T-helper 1 cell treated with Interleukin-12 subunit alpha and Interleukin-12 subunit beta and Interleukin-4 antibody, amounts not matched to agents 30 μg/mL and 1 μg/mL, for 36 hours (primary cell): ENCODE data around the gene NAALAD2.
"Not testable (repeated sequence)": the region's sequence is repeated elsewhere in the genome, so short reads cannot be mapped to it uniquely, and the experiment has no call there.

Experiments used
- H3K27ac Mint-ChIP-seq: one replicate; pipeline ENCODE4 v1.8.0; 2021; ENCODE audit warnings: mild to moderate bottlenecking, mixed read lengths
- H3K27me3 Mint-ChIP-seq: one replicate; pipeline ENCODE4 v1.8.0; 2021; ENCODE audit warnings: low read depth, mixed read lengths
- H3K36me3 Mint-ChIP-seq: one replicate; pipeline ENCODE4 v1.8.0; 2021; ENCODE audit warnings: low read depth, mixed read lengths
- H3K4me1 Mint-ChIP-seq: one replicate; pipeline ENCODE4 v1.8.0; 2021; ENCODE audit warnings: low read depth, mixed read lengths
- H3K4me3 Mint-ChIP-seq: one replicate; pipeline ENCODE4 v1.8.0; 2021; ENCODE audit warnings: mild to moderate bottlenecking, moderate library complexity, mixed read lengths
- H3K9me3 Mint-ChIP-seq: one replicate; pipeline ENCODE4 v1.8.0; 2021; ENCODE audit warnings: mixed read lengths

The NAALAD2 gene

DNA sequence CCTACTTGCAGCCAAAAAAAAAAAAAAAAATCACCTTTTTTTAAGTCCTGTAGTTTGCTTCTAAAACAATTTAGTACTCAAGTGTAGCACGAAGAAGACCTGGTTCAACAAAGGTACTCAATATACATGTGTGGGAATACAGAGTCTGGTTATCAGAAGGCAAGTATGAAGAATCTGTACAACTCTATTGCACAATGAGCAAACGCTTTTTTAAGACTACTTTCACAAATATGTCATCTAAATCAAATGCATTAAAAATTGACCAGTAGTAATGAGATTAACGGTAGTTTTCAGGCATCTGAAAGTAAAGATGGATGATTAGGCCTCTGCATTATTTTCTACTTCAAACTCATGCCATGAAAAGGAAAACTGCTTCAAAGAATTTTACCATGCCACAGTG, 78.9 kb downstream of the NAALAD2 start:
- Mint-ChIP-seq H3K4me3 (no peak overlapping the region), H3K36me3 (peaks cover 32% of the 10 kb centered on the region), H3K9me3 (no peaks in the 10 kb centered on the region), H3K4me1 (peaks cover 10% of the 10 kb centered on the region), H3K27me3 (no peaks in the 10 kb centered on the region), H3K27ac (no peak overlapping the region)

GRCh38 chr11:90216611-90217010, 82.1 kb downstream of the NAALAD2 start:
- H3K27me3 Mint-ChIP-seq: no peaks in the 10 kb centered on the region
- no peaks in the 10 kb centered on the region for H3K9me3 Mint-ChIP-seq
- no peak overlapping the region for H3K4me3 Mint-ChIP-seq
- no peak overlapping the region for H3K27ac Mint-ChIP-seq
- H3K4me1 Mint-ChIP-seq: peaks cover 35% of the 10 kb centered on the region
- H3K36me3 Mint-ChIP-seq: peaks cover 26% of the 10 kb centered on the region

GRCh38 chr11:90218606-90219005, 84.1 kb downstream of the NAALAD2 start:
- peaks cover 22% of the 10 kb centered on the region for H3K36me3 Mint-ChIP-seq
- no peaks in the 10 kb centered on the region for H3K27me3 Mint-ChIP-seq
- no peaks in the 10 kb centered on the region for H3K9me3 Mint-ChIP-seq
- H3K4me1 Mint-ChIP-seq: peaks cover 44% of the 10 kb centered on the region
- H3K4me3 Mint-ChIP-seq: no peak overlapping the region
- H3K27ac Mint-ChIP-seq: no peak overlapping the region

DNA sequence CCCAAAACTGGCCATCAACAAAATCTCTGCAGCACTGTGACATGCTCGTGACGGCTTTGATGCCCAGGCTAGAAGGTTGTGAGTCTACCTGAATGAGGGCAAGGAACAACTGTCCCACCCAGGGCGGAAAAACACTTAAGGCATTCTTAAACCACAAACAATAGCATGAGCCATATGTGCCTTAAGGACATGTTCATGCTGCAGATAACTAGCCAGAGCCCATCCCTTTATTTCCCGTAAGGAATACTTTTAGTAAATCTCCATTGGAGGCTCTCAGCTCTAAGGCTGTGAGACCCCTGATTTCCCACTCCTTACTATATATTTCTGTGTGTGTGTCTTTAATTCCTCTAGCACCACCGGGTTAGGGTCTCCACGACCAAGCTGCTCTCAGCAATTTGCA, 85.0 kb downstream of the NAALAD2 start:
- Mint-ChIP-seq H3K4me1 (peaks cover 46% of the 10 kb centered on the region), H3K9me3 (no peaks in the 10 kb centered on the region), H3K4me3 (no peak overlapping the region), H3K36me3 (peaks cover 20% of the 10 kb centered on the region), H3K27me3 (no peaks in the 10 kb centered on the region), H3K27ac (no peak overlapping the region)

DNA sequence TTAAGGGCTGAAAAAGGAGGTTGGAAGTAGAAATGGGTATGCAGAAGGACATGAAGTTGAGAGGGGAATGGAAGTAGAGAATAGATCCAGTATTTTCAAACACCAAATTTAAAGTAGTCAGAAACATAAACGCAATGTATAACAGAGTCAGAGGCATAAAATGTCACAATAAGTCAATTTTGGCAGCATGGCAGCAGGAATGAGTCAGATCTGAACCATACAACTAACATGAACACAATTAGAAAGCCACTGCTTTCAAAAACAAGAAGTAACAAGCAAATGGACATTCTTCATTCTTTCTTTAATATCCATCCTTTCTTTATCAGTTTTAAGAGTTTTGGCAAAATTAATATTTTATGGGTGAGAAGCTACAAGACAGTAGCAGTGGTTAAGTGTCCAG, 85.9 kb downstream of the NAALAD2 start:
- H3K4me1 Mint-ChIP-seq: peaks cover 47% of the 10 kb centered on the region
- H3K27me3 Mint-ChIP-seq: no peaks in the 10 kb centered on the region
- H3K36me3 Mint-ChIP-seq: peaks cover 20% of the 10 kb centered on the region
- H3K9me3 Mint-ChIP-seq: no peaks in the 10 kb centered on the region
- H3K4me3 Mint-ChIP-seq: peak overlapping the region; percentile 66
- H3K27ac Mint-ChIP-seq: peak overlapping the region; percentile 37

GRCh38 chr11:90221803-90222458, 87.5 kb downstream of the NAALAD2 start:
- no peaks in the 10 kb centered on the region for H3K9me3 Mint-ChIP-seq
- peaks cover 42% of the 10 kb centered on the region for H3K4me1 Mint-ChIP-seq
- H3K36me3 Mint-ChIP-seq: peaks cover 15% of the 10 kb centered on the region
- peak overlapping the region; percentile 82 for H3K27ac Mint-ChIP-seq
- no peaks in the 10 kb centered on the region for H3K27me3 Mint-ChIP-seq
- peak overlapping the region; percentile 98 for H3K4me3 Mint-ChIP-seq

- H3K4me1 Mint-ChIP-seq: peaks cover 42% of the 10 kb centered on the region
- H3K4me3 Mint-ChIP-seq: peak within 1 kb of the TSS; percentile 98
- peak within 1 kb of the TSS; percentile 95 for H3K27ac Mint-ChIP-seq
- H3K27me3 Mint-ChIP-seq: no peaks in the 10 kb centered on the region
- H3K9me3 Mint-ChIP-seq: no peaks in the 10 kb centered on the region
- H3K36me3 Mint-ChIP-seq: peaks cover 15% of the 10 kb centered on the region
These were observed 88.2 kb downstream of the NAALAD2 start, which contains the start of gene CHORDC1 for GRCh38 chr11:90222459-90223247. CHORDC1 (minus strand) TSS chr11:90223049; CDS start chr11:90222954, 95 bp downstream.

- Mint-ChIP-seq H3K9me3 (no peaks in the 10 kb centered on the region), H3K4me1 (peaks cover 40% of the 10 kb centered on the region), H3K27me3 (no peaks in the 10 kb centered on the region), H3K36me3 (peaks cover 15% of the 10 kb centered on the region), H3K27ac (peak overlapping the region; percentile 95), H3K4me3 (peak overlapping the region; percentile 98)
These were observed 88.8 kb downstream of the NAALAD2 start for GRCh38 chr11:90223248-90223585.

DNA sequence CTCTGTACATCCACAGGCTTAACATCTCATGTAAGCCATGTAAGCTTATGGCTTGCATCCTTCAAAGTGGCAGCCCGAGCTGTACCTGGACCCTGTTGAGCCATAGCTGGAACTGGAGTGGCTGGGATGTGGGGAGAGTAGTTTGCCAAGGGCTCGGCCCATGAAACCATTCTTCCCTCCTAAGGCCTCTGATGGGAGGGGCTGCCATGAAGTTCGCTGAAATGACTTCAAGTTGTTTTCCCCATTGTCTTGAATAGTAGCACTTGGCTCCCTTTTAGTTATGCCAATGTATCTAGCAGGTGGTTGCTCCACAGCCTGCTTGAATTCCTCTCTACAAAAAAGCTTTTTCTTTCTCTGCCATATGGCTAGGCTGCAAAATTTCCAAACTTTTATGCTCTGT, 93.6 kb downstream of the NAALAD2 start:
- Mint-ChIP-seq H3K4me3 (no peak overlapping the region), H3K4me1 (peaks cover 7% of the 10 kb centered on the region), H3K9me3 (no peaks in the 10 kb centered on the region), H3K27me3 (peaks cover 26% of the 10 kb centered on the region), H3K27ac (no peak overlapping the region), H3K36me3 (no peaks in the 10 kb centered on the region)

- H3K9me3 Mint-ChIP-seq: no peaks in the 10 kb centered on the region
- no peaks in the 10 kb centered on the region for H3K36me3 Mint-ChIP-seq
- no peak overlapping the region for H3K27ac Mint-ChIP-seq
- H3K4me1 Mint-ChIP-seq: peaks cover 2% of the 10 kb centered on the region
- peaks cover 27% of the 10 kb centered on the region for H3K27me3 Mint-ChIP-seq
- no peak overlapping the region for H3K4me3 Mint-ChIP-seq
These were observed 95.3 kb downstream of the NAALAD2 start for GRCh38 chr11:90229791-90230190.

DNA sequence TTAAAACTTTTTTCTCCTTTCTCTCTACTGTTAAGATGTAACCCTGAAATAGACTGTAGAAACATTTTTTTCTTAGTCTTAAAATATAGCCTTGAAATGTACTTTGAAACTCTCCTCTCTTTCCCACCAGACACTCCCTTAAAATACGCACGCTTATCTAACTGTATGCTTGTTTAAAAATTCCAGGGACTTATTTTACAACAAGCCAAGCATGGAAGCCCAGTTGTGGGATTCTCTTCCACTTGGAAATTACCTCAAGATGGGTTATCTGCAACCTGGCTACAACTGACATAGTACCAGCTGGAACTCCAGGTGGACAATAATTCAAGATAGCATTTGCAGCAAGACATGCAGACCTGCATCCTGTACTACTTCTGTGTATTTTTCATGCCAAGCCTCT, 100.5 kb downstream of the NAALAD2 start:
- no peak overlapping the region for H3K27ac Mint-ChIP-seq
- no peaks in the 10 kb centered on the region for H3K36me3 Mint-ChIP-seq
- no peak overlapping the region for H3K4me3 Mint-ChIP-seq
- H3K27me3 Mint-ChIP-seq: peaks cover 36% of the 10 kb centered on the region
- H3K9me3 Mint-ChIP-seq: no peaks in the 10 kb centered on the region
- no peaks in the 10 kb centered on the region for H3K4me1 Mint-ChIP-seq

- no peaks in the 10 kb centered on the region for H3K9me3 Mint-ChIP-seq
- H3K27me3 Mint-ChIP-seq: peaks cover 32% of the 10 kb centered on the region
- H3K36me3 Mint-ChIP-seq: no peaks in the 10 kb centered on the region
- no peaks in the 10 kb centered on the region for H3K4me1 Mint-ChIP-seq
- H3K4me3 Mint-ChIP-seq: no peak overlapping the region
- H3K27ac Mint-ChIP-seq: no peak overlapping the region
These were observed 101.1 kb downstream of the NAALAD2 start for GRCh38 chr11:90235526-90235925.

GRCh38 chr11:90237004-90237403, 102.5 kb downstream of the NAALAD2 start:
- Mint-ChIP-seq H3K36me3 (no peaks in the 10 kb centered on the region), H3K27ac (no peak overlapping the region), H3K4me1 (no peaks in the 10 kb centered on the region)

GRCh38 chr11:90239967-90240636, 105.6 kb downstream of the NAALAD2 start:
- not testable (repeated sequence) for H3K9me3 Mint-ChIP-seq, H3K27ac Mint-ChIP-seq, H3K4me3 Mint-ChIP-seq, H3K36me3 Mint-ChIP-seq, H3K4me1 Mint-ChIP-seq
- H3K27me3 Mint-ChIP-seq: peaks cover 18% of the 10 kb centered on the region

More at GRCh38 chr11:90237004-90237403, 102.5 kb downstream of the NAALAD2 start:
- Mint-ChIP-seq H3K4me3 (no peak overlapping the region), H3K27me3 (peaks cover 24% of the 10 kb centered on the region), H3K9me3 (no peaks in the 10 kb centered on the region)

DNA sequence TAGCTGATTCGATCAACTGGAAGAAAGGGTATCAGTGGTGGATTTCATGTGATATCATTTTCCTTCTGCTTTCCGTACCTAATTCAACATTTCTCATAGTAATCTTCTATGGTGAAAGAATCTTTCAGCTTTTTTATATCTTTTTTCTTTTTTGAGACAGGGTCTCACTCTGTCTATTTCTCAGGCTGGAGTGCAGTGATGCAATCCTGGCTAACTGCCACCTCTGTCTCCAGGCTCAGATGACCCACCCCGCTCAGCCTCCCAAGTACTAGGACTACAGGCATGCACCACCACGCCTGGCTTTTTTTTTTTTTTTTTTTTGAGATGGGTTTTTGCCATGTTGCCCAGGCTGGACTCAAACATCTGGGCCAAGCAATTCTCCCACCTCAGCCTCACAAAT, 107.0 kb downstream of the NAALAD2 start:
- H3K9me3 Mint-ChIP-seq: no peaks in the 10 kb centered on the region
- H3K36me3 Mint-ChIP-seq: no peaks in the 10 kb centered on the region
- H3K4me3 Mint-ChIP-seq: no peak overlapping the region
- H3K27ac Mint-ChIP-seq: no peak overlapping the region
- H3K4me1 Mint-ChIP-seq: no peaks in the 10 kb centered on the region
- H3K27me3 Mint-ChIP-seq: peaks cover 12% of the 10 kb centered on the region
